Colonic mucosa (tissue), 4 donors: ENCODE data around the gene C16orf74. TPM values are rescaled to one million over a fixed set of nuclear protein-coding genes. Genes with fewer than 3 reads are reported as not detected.

ENCODE experiments used
- DNase-seq: peaks from one replicate; pipeline ENCODE4 v3.0.0-alpha.2; 2020
- H3K27ac ChIP-seq: fragments of 200-600 bp; one replicate; pipeline ENCODE4 v1.8.0; 2021
- H3K27me3 ChIP-seq: fragments of 200-600 bp; one replicate; pipeline ENCODE4 v1.8.0; 2021
- H3K36me3 ChIP-seq: fragments of 200-600 bp; one replicate; pipeline ENCODE4 v1.8.0; 2021
- H3K4me1 ChIP-seq: fragments of 200-600 bp; one replicate; pipeline ENCODE4 v1.8.0; 2021; ENCODE audit warnings: mild to moderate bottlenecking
- H3K4me3 ChIP-seq: fragments of 200-600 bp; one replicate; pipeline ENCODE4 v1.8.0; 2021
- H3K9ac ChIP-seq, 2 donors: one replicate each; pipeline ENCODE4 v1.7.0; 2013; ENCODE audit warnings: control low read depth in 2 of 2, low read depth in 2 of 2, low read length in 2 of 2
- H3K9me3 ChIP-seq: fragments of 200-600 bp; one replicate; pipeline ENCODE4 v1.8.0; 2021
- intact Hi-C: fragments of 100-400 bp; cut with DNase I; formaldehyde crosslinking; loops from one replicate; pipeline ENCODE4 v1.14.1; 2022
- total RNA-seq, 2 donors: library from RNA; stranded (reverse); fragmentation: NEBNext Ultra II Directional in 1 of 2; extraction: Animal tissue kit (Norgen Biotek cat#: 25700) in 1 of 2; gene quantifications; one replicate each; pipeline ENCODE4 v1.2.1, GENCODE V29; 2021
- TF ChIP-seq, protein P1 (sequence below): fragments of 200-600 bp; IDR thresholded peaks from one replicate; pipeline ENCODE4 v1.8.0; 2022; ENCODE audit warnings: antibody characterized with exemption, mild to moderate bottlenecking
- donor health status: healthy.
- donor health status: DM: no; HTN: no; CAD: no.
- donor health status: DM: no; HTN: no; CAD: no.

C16orf74 gene
- total RNA-seq, 2 donors from 2014 or later, result 0.37 to 0.96 TPM

- intact Hi-C loops, result no loop called here
Measured at GRCh38 chr16:85685251-85685650, 65.6 kb downstream of the C16orf74 start.

DNA sequence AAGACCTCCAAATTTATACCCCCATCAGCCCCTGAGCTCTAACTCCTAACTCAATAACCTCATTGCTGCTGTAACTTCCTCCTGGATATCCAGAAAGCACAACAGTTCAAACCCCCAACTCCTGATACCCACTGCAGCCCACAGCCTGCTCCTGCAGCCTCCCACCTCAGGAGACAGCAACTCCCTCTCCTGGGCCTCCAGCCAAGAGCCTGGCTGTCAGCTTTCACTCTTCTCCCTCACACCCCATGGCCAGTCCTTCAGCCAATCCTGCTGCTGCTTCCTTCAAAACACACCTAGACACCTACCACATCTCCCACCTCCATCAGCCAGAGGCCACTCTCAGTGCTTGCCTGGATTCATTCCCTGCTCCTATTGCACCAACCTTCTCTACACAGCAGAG, 67.5 kb downstream of the C16orf74 start:
- no peak overlapping the region for H3K27ac ChIP-seq
- intact Hi-C loops, result no loop called here
- TF ChIP-seq, protein P1, sequence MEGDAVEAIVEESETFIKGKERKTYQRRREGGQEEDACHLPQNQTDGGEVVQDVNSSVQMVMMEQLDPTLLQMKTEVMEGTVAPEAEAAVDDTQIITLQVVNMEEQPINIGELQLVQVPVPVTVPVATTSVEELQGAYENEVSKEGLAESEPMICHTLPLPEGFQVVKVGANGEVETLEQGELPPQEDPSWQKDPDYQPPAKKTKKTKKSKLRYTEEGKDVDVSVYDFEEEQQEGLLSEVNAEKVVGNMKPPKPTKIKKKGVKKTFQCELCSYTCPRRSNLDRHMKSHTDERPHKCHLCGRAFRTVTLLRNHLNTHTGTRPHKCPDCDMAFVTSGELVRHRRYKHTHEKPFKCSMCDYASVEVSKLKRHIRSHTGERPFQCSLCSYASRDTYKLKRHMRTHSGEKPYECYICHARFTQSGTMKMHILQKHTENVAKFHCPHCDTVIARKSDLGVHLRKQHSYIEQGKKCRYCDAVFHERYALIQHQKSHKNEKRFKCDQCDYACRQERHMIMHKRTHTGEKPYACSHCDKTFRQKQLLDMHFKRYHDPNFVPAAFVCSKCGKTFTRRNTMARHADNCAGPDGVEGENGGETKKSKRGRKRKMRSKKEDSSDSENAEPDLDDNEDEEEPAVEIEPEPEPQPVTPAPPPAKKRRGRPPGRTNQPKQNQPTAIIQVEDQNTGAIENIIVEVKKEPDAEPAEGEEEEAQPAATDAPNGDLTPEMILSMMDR, result no peak
- no peak for DNase-seq
- no peaks in the 10 kb centered on the region for H3K27me3 ChIP-seq
- peaks cover 6% of the 10 kb centered on the region for H3K4me1 ChIP-seq
- no peaks in the 10 kb centered on the region for H3K9me3 ChIP-seq
- H3K9ac ChIP-seq, result no peak overlapping the region
- H3K36me3 ChIP-seq, result no peaks in the 10 kb centered on the region
- H3K4me3 ChIP-seq, result no peak overlapping the region

More at GRCh38 chr16:85685251-85685650, 65.6 kb downstream of the C16orf74 start:
- Histone ChIP-seq H3K27ac (no peak overlapping the region), H3K9ac (no peak overlapping the region), H3K4me1 (peaks cover 6% of the 10 kb centered on the region), H3K27me3 (no peaks in the 10 kb centered on the region), H3K36me3 (no peaks in the 10 kb centered on the region), H3K4me3 (no peak overlapping the region), H3K9me3 (no peaks in the 10 kb centered on the region)
- no peak for DNase-seq
- TF ChIP-seq, protein P1, result no peak

DNA sequence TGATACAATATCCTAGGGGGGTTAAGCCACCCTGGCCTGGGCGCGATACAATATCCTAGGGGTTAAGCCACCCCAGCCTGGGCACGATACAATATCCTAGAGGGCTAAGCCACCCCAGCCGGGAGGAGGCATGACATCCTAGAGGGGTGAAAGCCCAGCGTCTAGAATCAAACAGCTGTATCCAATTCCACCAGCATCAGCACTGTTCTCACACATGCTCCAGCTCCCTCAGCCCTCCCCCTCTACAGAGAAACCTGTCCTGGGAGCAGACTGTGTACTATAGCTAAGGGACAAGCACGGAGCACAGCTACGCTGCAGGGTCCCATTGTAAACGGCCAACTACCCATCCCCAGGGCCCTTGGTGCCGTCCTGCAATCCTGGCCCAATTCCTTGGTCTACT, 68.4 kb downstream of the C16orf74 start:
- Histone ChIP-seq H3K27me3 (no peaks in the 10 kb centered on the region), H3K9me3 (no peaks in the 10 kb centered on the region), H3K36me3 (no peaks in the 10 kb centered on the region), H3K27ac (no peak overlapping the region), H3K4me1 (peaks cover 6% of the 10 kb centered on the region), H3K9ac (no peak overlapping the region), H3K4me3 (no peak overlapping the region)
- intact Hi-C loops, result no loop called here
- DNase-seq, result no peak
- TF ChIP-seq, protein P1, result no peak

DNA sequence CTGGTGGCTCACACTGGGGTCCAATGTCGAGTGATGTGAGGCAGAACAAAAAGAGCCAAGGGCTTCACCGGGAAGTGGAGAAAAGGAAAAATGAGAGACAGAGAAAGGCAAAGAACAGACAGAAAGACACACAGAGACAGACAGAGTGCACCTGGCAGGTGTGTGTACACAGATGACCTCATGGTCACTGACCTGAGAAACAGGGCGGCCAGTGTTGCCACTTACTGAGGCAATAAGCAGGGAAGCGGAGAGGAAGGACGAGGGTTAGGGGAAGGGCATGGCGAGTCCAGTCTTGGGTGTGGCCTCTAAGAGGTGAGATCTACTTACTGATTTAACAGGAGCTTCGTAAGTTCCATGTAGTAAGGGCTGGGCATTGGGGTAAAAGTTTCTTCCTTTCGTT, 69.6 kb downstream of the C16orf74 start:
- H3K4me1 ChIP-seq, result peaks cover 6% of the 10 kb centered on the region
- DNase-seq, result no peak
- no peak overlapping the region for H3K4me3 ChIP-seq
- H3K27ac ChIP-seq, result no peak overlapping the region
- H3K27me3 ChIP-seq, result no peaks in the 10 kb centered on the region
- peak overlapping the region in 1 of 2 donors; percentile 14 for H3K9ac ChIP-seq
- no peaks in the 10 kb centered on the region for H3K9me3 ChIP-seq
- TF ChIP-seq, protein P1, result no peak
- no peaks in the 10 kb centered on the region for H3K36me3 ChIP-seq
- intact Hi-C loops, result no loop called here

- intact Hi-C loops, result no loop called here
- TF ChIP-seq, protein P1, result no peak
- no peaks in the 10 kb centered on the region for H3K36me3 ChIP-seq
- H3K27me3 ChIP-seq, result no peaks in the 10 kb centered on the region
- H3K4me3 ChIP-seq, result no peak overlapping the region
- H3K9ac ChIP-seq, result no peak overlapping the region
- no peaks in the 10 kb centered on the region for H3K9me3 ChIP-seq
- DNase-seq, result no peak
- H3K27ac ChIP-seq, result no peak overlapping the region
- peaks cover 6% of the 10 kb centered on the region for H3K4me1 ChIP-seq
Measured at GRCh38 chr16:85680352-85680944, 70.4 kb downstream of the C16orf74 start.
